Astrocyte (in vitro differentiated cells and primary cell): ENCODE measurements around the gene PRCD. TPM values are rescaled to one million over a fixed set of nuclear protein-coding genes. Genes with fewer than 3 reads are reported as not detected.

ENCODE experiments used
- DNase-seq: peaks from one replicate; pipeline ENCODE4 v3.0.0-alpha.2; 2010; ENCODE audit warnings: low read depth
- FAIRE-seq: peaks from 2 replicates; lab custom pipeline; 2011; peaks lifted over from hg19 to GRCh38; lab: Jason Lieb, UNC
- H2AFZ ChIP-seq: 2 replicates; pipeline ENCODE4 v1.6.0; 2012; ENCODE audit warnings: low read depth, low read length, inconsistent platforms
- H3K27ac ChIP-seq: 2 replicates; pipeline ENCODE4 v1.5.1; 2011; ENCODE audit warnings: low read depth, low read length, inconsistent platforms
- H3K27me3 ChIP-seq: 2 replicates; pipeline ENCODE4 v1.6.0; 2011; ENCODE audit warnings: low read length, inconsistent platforms; ENCODE audit not compliant: insufficient read depth
- H3K36me3 ChIP-seq: 2 replicates; pipeline ENCODE4 v1.5.1; 2011; ENCODE audit warnings: low read length, inconsistent platforms; ENCODE audit not compliant: insufficient read depth
- H3K4me1 ChIP-seq: 2 replicates; pipeline ENCODE4 v1.5.1; 2011; ENCODE audit warnings: low read length, inconsistent platforms; ENCODE audit not compliant: insufficient read depth
- H3K4me2 ChIP-seq: 2 replicates; pipeline ENCODE4 v1.6.0; 2012; ENCODE audit warnings: low read length, inconsistent platforms
- H3K4me3 ChIP-seq: 2 replicates; pipeline ENCODE4 v1.5.1; 2011; ENCODE audit warnings: low read depth, mild to moderate bottlenecking, low read length, inconsistent platforms; ENCODE audit not compliant: insufficient read depth
- H3K79me2 ChIP-seq: 2 replicates; pipeline ENCODE4 v1.6.0; 2012; ENCODE audit warnings: mild to moderate bottlenecking, low read length, inconsistent platforms; ENCODE audit not compliant: insufficient read depth
- H3K9ac ChIP-seq: 2 replicates; pipeline ENCODE4 v1.6.0; 2012; ENCODE audit warnings: mild to moderate bottlenecking, low read length, inconsistent platforms
- H3K9me3 ChIP-seq: 2 replicates; pipeline ENCODE4 v1.5.1; 2012; ENCODE audit warnings: low read depth, mild to moderate bottlenecking, low read length, inconsistent platforms; ENCODE audit not compliant: insufficient read depth
- H4K20me1 ChIP-seq: 2 replicates; pipeline ENCODE4 v1.6.0; 2012; ENCODE audit warnings: low read length, inconsistent platforms; ENCODE audit not compliant: insufficient read depth
- H3K27ac Mint-ChIP-seq: one replicate; pipeline ENCODE4 v1.8.0; 2021; ENCODE audit warnings: mild to moderate bottlenecking, mixed read lengths; ENCODE audit not compliant: unreplicated experiment
- H3K27me3 Mint-ChIP-seq: one replicate; pipeline ENCODE4 v1.8.0; 2021; ENCODE audit warnings: low read depth, mixed read lengths; ENCODE audit not compliant: unreplicated experiment
- H3K36me3 Mint-ChIP-seq: one replicate; pipeline ENCODE4 v1.8.0; 2021; ENCODE audit warnings: low read depth, mixed read lengths; ENCODE audit not compliant: unreplicated experiment
- H3K4me1 Mint-ChIP-seq: one replicate; pipeline ENCODE4 v1.8.0; 2021; ENCODE audit warnings: low read depth, mixed read lengths; ENCODE audit not compliant: unreplicated experiment
- H3K4me3 Mint-ChIP-seq: one replicate; pipeline ENCODE4 v1.8.0; 2021; ENCODE audit warnings: mild to moderate bottlenecking, moderate library complexity, mixed read lengths; ENCODE audit not compliant: unreplicated experiment
- H3K9me3 Mint-ChIP-seq: one replicate; pipeline ENCODE4 v1.8.0; 2021; ENCODE audit warnings: mild to moderate bottlenecking, mixed read lengths; ENCODE audit not compliant: unreplicated experiment
- CTCF ChIP-seq: IDR thresholded peaks from 2 replicates; pipeline ENCODE4 v1.5.1; 2011; ENCODE audit warnings: low read depth, mild to moderate bottlenecking, inconsistent platforms, low read length, moderate library complexity; ENCODE audit not compliant: insufficient read depth
- EZH2 ChIP-seq: IDR thresholded peaks from 2 replicates; pipeline ENCODE4 v1.6.1; 2012; ENCODE audit warnings: mild to moderate bottlenecking, low read length, inconsistent platforms; ENCODE audit not compliant: insufficient read depth
- total RNA-seq: library from RNA; stranded (reverse); gene quantifications from 2 replicates; pipeline ENCODE4 v1.2.1, GENCODE V29; 2021

PRCD gene
- total RNA-seq, 1 donor from 2014 or later = 2.2 TPM

- no peak for TF ChIP-seq CTCF
- peaks cover 8% of the 10 kb centered on the region for H3K4me1 Mint-ChIP-seq
- Histone ChIP-seq H2AFZ (no peak overlapping the region), H3K4me1 (peaks cover 2% of the 10 kb centered on the region), H3K4me2 (no peak overlapping the region), H3K27me3 (no peaks in the 10 kb centered on the region), H3K4me3 (no peak overlapping the region), H3K27ac (no peak overlapping the region), H3K9ac (no peak overlapping the region), H4K20me1 (no peaks in the 10 kb centered on the region), H3K79me2 (no peaks in the 10 kb centered on the region), H3K9me3 (no peaks in the 10 kb centered on the region), H3K36me3 (no peaks in the 10 kb centered on the region)
- FAIRE-seq = no peak
- H3K4me3 Mint-ChIP-seq = no peak overlapping the region
- peaks cover 2% of the 10 kb centered on the region for H3K9me3 Mint-ChIP-seq
- H3K36me3 Mint-ChIP-seq = no peaks in the 10 kb centered on the region
- H3K27ac Mint-ChIP-seq = no peak overlapping the region
- no peak for DNase-seq
- peaks cover 25% of the 10 kb centered on the region for H3K27me3 Mint-ChIP-seq
Measured at GRCh38 chr17:76577876-76578275, 38.0 kb downstream of the PRCD start.

DNA sequence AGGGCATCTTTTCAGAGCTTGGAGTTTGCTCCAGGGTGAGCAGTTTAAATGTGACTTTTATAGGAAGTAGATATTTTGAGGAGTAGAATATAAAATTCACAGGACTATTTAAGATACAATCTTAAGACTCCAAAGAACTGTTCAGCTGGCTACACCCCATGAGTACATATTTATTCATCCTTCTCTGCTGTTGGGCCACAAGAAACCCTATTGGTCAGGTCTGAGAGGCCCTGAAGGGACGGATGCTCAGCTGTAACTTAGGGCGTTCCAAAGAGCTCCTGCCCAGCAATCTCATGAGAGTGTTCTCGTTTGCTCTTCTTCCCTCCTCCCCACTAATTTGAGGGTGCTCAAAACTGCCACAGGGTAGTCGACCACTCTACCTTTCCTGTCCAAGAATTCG, 38.5 kb downstream of the PRCD start:
- FAIRE-seq (no peak), DNase-seq (no peak)
- H3K4me2 ChIP-seq = no peak overlapping the region
- H3K27ac ChIP-seq = no peak overlapping the region
- TF ChIP-seq EZH2 (no peak), CTCF (no peak)
- H3K27me3 ChIP-seq = no peaks in the 10 kb centered on the region
- H3K4me3 Mint-ChIP-seq = no peak overlapping the region
- no peaks in the 10 kb centered on the region for H3K79me2 ChIP-seq
- H3K27ac Mint-ChIP-seq = no peak overlapping the region
- no peaks in the 10 kb centered on the region for H4K20me1 ChIP-seq
- no peaks in the 10 kb centered on the region for H3K9me3 ChIP-seq
- H3K36me3 Mint-ChIP-seq = no peaks in the 10 kb centered on the region
- H3K36me3 ChIP-seq = no peaks in the 10 kb centered on the region
- peaks cover 2% of the 10 kb centered on the region for H3K9me3 Mint-ChIP-seq
- H2AFZ ChIP-seq = no peak overlapping the region
- H3K9ac ChIP-seq = no peak overlapping the region
- peaks cover 2% of the 10 kb centered on the region for H3K4me1 ChIP-seq
- peaks cover 28% of the 10 kb centered on the region for H3K27me3 Mint-ChIP-seq
- H3K4me3 ChIP-seq = no peak overlapping the region
- H3K4me1 Mint-ChIP-seq = peaks cover 8% of the 10 kb centered on the region

DNA sequence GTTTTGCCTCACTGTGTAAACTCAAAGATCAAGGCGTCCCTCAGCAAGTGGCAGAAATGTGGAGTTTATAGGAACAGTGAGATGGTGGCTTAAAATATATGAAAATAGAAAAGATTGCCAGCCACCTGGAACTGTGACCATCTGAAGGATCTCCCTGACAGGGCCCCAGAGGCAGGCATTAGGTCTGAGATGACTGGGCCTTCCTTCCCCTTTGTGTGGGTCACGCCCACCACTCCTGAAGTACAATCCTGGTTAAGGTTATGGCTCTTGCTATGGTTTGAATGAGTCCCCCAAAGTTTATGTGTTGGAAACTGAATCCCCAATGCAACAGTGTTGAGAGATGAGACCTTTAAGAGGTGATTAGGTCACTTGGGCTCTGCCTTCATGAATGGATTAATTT, 39.4 kb downstream of the PRCD start:
- Mint-ChIP-seq H3K4me1 (peaks cover 8% of the 10 kb centered on the region), H3K4me3 (no peak overlapping the region), H3K9me3 (peaks cover 2% of the 10 kb centered on the region), H3K27ac (peak overlapping the region; percentile 18), H3K27me3 (peaks cover 33% of the 10 kb centered on the region), H3K36me3 (no peaks in the 10 kb centered on the region)
- Histone ChIP-seq H3K4me2 (no peak overlapping the region), H3K27ac (no peak overlapping the region), H3K79me2 (no peaks in the 10 kb centered on the region), H3K4me1 (peaks cover 2% of the 10 kb centered on the region), H3K27me3 (peaks cover under 1% of the 10 kb centered on the region), H2AFZ (no peak overlapping the region), H4K20me1 (no peaks in the 10 kb centered on the region), H3K4me3 (no peak overlapping the region), H3K9me3 (no peaks in the 10 kb centered on the region), H3K9ac (no peak overlapping the region), H3K36me3 (no peaks in the 10 kb centered on the region)
- no peak for DNase-seq
- no peak for FAIRE-seq
- TF ChIP-seq CTCF = no peak
- TF ChIP-seq EZH2 = no peak
